HEK293T (cell line): ENCODE data around the gene PRRT4.

ENCODE experiments used
- CTCF ChIA-PET: fragments of 350-600 bp; formaldehyde crosslinking; extraction: SDS; loops from one replicate; lab custom pipeline; 2021; ENCODE audit warnings: antibody characterized with exemption, inconsistent platforms; lab: Yijun Ruan, JAX
- POLR2A ChIA-PET: fragments of 350-600 bp; formaldehyde crosslinking; extraction: SDS; loops from one replicate; lab custom pipeline; 2020; ENCODE audit warnings: antibody characterized with exemption, inconsistent platforms; lab: Yijun Ruan, JAX
- DNase-seq: peaks from one replicate; pipeline ENCODE4 v3.0.0; 2012; ENCODE audit warnings: mixed read lengths; ENCODE audit errors: extremely low spot score
- ARNT ChIP-seq: fragments of 450-650 bp; IDR thresholded peaks from 2 replicates; pipeline ENCODE4 v1.6.1; 2017; ENCODE audit warnings: mild to moderate bottlenecking
- BHLHE40 ChIP-seq: fragments of 450-650 bp; IDR thresholded peaks from 2 replicates; pipeline ENCODE4 v1.6.1; 2016; ENCODE audit warnings: mild to moderate bottlenecking, moderate library complexity, borderline replicate concordance
- CTBP1 ChIP-seq: fragments of 450-650 bp; IDR thresholded peaks from 2 replicates; pipeline ENCODE4 v1.6.1; 2016; ENCODE audit warnings: borderline replicate concordance
- ELF4 ChIP-seq: fragments of 450-650 bp; IDR thresholded peaks from 2 replicates; pipeline ENCODE4 v1.6.1; 2017; ENCODE audit warnings: antibody characterized with exemption
- FOXA1 ChIP-seq: fragments of 450-650 bp; IDR thresholded peaks from 2 replicates; pipeline ENCODE4 v1.6.1; 2016; ENCODE audit warnings: mild to moderate bottlenecking
- FOXK2 ChIP-seq: fragments of 450-650 bp; IDR thresholded peaks from 2 replicates; pipeline ENCODE4 v1.6.1; 2016; ENCODE audit warnings: mild to moderate bottlenecking
- FOXM1 ChIP-seq: fragments of 450-650 bp; IDR thresholded peaks from 2 replicates; pipeline ENCODE4 v1.6.1; 2017; ENCODE audit warnings: mild to moderate bottlenecking, borderline replicate concordance
- HDGF ChIP-seq: fragments of 450-650 bp; IDR thresholded peaks from 2 replicates; pipeline ENCODE4 v1.6.1; 2017; ENCODE audit warnings: antibody characterized with exemption, borderline replicate concordance
- L3MBTL2 ChIP-seq: fragments of 450-650 bp; conservative IDR thresholded peaks from 2 replicates; pipeline ENCODE4 v1.6.1; 2016; ENCODE audit warnings: mild to moderate bottlenecking
- LEF1 ChIP-seq: fragments of 450-650 bp; IDR thresholded peaks from 2 replicates; pipeline ENCODE4 v1.6.1; 2017; ENCODE audit warnings: mild to moderate bottlenecking, borderline replicate concordance
- NFRKB ChIP-seq: fragments of 450-650 bp; IDR thresholded peaks from 2 replicates; pipeline ENCODE4 v1.6.1; 2016; ENCODE audit warnings: mild to moderate bottlenecking, moderate library complexity
- SP1 ChIP-seq: fragments of 450-650 bp; IDR thresholded peaks from 2 replicates; pipeline ENCODE4 v1.6.1; 2017
- SUZ12 ChIP-seq: fragments of 450-650 bp; IDR thresholded peaks from 2 replicates; pipeline ENCODE4 v1.6.1; 2016; ENCODE audit warnings: mild to moderate bottlenecking
- TARDBP ChIP-seq: fragments of 450-650 bp; IDR thresholded peaks from 2 replicates; pipeline ENCODE4 v1.6.1; 2016
- ZNF384 ChIP-seq: fragments of 450-650 bp; IDR thresholded peaks from 2 replicates; pipeline ENCODE4 v1.6.1; 2016
- TF ChIP-seq, protein P1 (sequence below): fragments of 450-650 bp; IDR thresholded peaks from 2 replicates; pipeline ENCODE4 v1.6.1; 2016

PRRT4 gene

DNA sequence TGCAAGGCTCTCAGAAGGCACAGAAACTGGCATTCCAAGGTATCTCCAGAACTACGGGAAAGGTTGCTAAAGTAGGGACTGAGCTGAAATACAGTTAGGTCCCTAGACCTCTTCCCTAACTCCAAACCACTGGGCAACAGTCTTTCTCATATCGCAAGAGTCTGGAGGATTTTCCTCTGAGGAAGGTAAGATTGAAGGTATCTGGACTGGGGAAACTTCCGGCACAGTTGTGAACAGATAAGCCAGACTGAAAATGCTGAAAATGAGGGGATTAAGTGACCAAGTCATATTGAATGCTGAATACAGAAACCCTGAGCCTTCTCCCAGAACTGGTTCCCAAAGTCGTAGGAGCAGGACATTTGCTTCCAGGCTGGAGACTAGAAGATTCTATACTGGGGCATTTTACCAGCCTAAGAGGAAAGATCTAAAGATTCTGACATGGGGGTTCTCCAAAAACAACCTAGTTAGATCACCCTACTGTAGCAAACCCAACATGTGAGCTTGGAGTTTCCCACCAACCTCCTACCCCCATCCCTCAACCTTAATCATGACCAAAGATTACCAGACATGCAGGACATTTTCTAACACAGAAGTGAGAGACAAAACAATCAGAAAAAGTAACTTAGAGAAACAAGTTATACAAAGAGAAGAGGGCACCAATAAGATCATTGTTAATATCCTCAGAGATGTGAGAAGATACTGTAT lies 2.8 kb upstream of the PRRT4 start:
- DNase-seq = no peak
- ChIA-PET POLR2A (interaction anchor here (1.0 kb wide), 1 partner anchor 20 kb away, joined by 3 read pairs; the partner anchor contains the start of gene RBM28), CTCF (interaction anchor here (0.6 kb wide), 1 partner anchor 88 kb away, joined by 3 read pairs; no protein-coding TSS in a partner anchor)
- TF ChIP-seq ARNT = no peak
- no peak for TF ChIP-seq ZNF384
- no peak for TF ChIP-seq FOXM1
- no peak for TF ChIP-seq HDGF
- TF ChIP-seq ELF4 = no peak
- TF ChIP-seq, protein P1, sequence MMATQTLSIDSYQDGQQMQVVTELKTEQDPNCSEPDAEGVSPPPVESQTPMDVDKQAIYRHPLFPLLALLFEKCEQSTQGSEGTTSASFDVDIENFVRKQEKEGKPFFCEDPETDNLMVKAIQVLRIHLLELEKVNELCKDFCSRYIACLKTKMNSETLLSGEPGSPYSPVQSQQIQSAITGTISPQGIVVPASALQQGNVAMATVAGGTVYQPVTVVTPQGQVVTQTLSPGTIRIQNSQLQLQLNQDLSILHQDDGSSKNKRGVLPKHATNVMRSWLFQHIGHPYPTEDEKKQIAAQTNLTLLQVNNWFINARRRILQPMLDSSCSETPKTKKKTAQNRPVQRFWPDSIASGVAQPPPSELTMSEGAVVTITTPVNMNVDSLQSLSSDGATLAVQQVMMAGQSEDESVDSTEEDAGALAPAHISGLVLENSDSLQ = no peak
- TF ChIP-seq FOXA1 = no peak
- no peak for TF ChIP-seq SUZ12
- no peak for TF ChIP-seq CTBP1
- TF ChIP-seq BHLHE40 = no peak
- no peak for TF ChIP-seq LEF1

DNA sequence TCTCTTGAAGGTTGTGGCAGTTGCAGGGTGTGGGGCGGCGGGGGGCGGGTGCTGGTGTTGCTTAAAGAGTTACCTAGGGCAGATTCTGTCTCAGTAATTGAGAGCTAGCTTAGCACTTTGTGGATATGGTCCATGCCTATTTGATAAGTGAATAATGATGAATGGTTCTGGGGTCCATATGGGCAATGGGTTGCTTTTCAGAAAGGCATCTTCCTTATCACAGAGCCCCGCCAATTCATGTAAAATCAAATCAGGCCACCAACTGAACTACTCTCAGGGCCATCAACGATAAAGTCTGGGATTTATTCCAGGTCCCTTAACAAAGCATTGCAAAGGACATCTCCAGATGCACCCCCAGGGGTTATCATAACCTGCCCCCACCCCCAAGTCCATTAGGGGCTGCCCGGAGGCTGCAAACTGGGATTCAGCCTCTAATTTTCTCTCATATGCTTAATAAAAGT lies 1.8 kb upstream of the PRRT4 start:
- ChIA-PET POLR2A (no interaction called here), CTCF (no interaction called here)
- TF ChIP-seq SP1 (no peak), FOXK2 (no peak)
- no peak for DNase-seq

- no peak for DNase-seq
- TF ChIP-seq LEF1 (no peak), FOXA1 (no peak), L3MBTL2 (no peak), ELF4 (no peak), ZNF384 (no peak), CTBP1 (no peak), BHLHE40 (no peak), HDGF (no peak), TARDBP (no peak)
- CTCF ChIA-PET = interaction anchor here (0.7 to 1.0 kb wide), 2 partner anchors 14 to 19 kb away, joined by 4 to 5 read pairs; no protein-coding TSS in a partner anchor
- POLR2A ChIA-PET = no interaction called here
Observed at GRCh38 chr7:128362670-128363069, 1.2 kb upstream of the PRRT4 start.

- ChIA-PET CTCF (interaction anchor here (0.6 to 1.0 kb wide), 2 partner anchors 13 to 32 kb away, joined by 3 to 4 read pairs; no protein-coding TSS in a partner anchor), POLR2A (interaction anchor here (1.0 to 1.3 kb wide), 2 partner anchors 17 to 32 kb away, joined by 3 to 4 read pairs; partner anchors contain the start of gene RBM28)
- no peak for DNase-seq
- no peak for TF ChIP-seq HDGF
- no peak for TF ChIP-seq ELF4
- TF ChIP-seq FOXA1 = no peak
- no peak for TF ChIP-seq NFRKB
- no peak for TF ChIP-seq BHLHE40
- no peak for TF ChIP-seq TARDBP
- TF ChIP-seq, protein P1 = no peak
- no peak for TF ChIP-seq FOXM1
- TF ChIP-seq SP1 = no peak
- TF ChIP-seq LEF1 = no peak
- TF ChIP-seq FOXK2 = no peak
- TF ChIP-seq L3MBTL2 = no peak
- TF ChIP-seq CTBP1 = no peak
- no peak for TF ChIP-seq SUZ12
- TF ChIP-seq ARNT = no peak
- no peak for TF ChIP-seq ZNF384
Observed at GRCh38 chr7:128360359-128360678, 1.2 kb downstream of the PRRT4 start.

DNA sequence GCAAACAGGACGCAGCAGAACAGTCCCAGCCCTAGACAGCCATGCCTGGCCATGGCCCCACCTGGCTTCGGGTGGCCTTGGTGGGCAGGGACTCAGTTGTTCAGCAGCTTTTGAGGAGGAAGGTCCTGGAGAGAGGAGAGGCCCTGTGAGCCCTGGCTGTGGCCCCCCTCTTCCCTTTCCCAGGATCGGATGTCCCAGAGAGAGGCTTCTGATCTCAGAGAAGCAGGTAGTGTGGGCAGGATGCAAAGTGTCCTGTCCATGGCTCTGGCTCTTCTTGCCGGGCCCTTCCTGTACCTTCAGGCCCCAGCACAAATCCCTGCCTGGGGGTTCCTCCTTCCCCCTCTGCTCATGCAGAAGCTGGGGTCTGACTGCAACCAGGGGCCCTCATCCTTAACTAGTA lies 1.6 kb downstream of the PRRT4 start:
- ChIA-PET CTCF (no interaction called here), POLR2A (interaction anchor here (1.0 to 1.3 kb wide), 2 partner anchors 16 to 32 kb away, joined by 3 to 4 read pairs; partner anchors contain the start of gene RBM28)
- no peak for DNase-seq
- no peak for TF ChIP-seq NFRKB
- TF ChIP-seq L3MBTL2 = no peak
- TF ChIP-seq SP1 = no peak
- TF ChIP-seq FOXM1 = no peak
- no peak for TF ChIP-seq FOXK2
- TF ChIP-seq CTBP1 = no peak

GRCh38 chr7:128359336-128359735 lies 2.2 kb downstream of the PRRT4 start:
- TF ChIP-seq CTBP1 (no peak), FOXA1 (no peak), ZNF384 (no peak), FOXM1 (no peak), TARDBP (no peak), LEF1 (no peak)
- no peak for DNase-seq

DNA sequence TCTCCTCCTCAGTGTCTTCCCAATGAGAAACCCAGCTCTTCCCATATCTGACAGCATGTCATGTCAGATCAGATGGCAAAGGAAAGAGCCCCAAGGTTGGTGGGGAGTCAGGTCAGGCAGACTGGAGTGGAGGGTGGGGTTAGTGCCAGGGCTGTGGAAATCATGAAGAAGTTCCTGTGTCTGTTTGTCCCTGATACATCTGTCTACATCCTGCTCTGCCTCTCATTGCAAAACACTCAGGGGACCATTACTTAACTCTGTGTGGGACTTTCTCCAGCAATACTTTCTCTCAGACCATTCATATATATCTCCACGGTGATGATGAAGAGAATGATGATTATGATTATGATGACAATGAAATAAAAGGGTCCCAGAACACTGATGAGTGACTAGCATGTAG lies 3.3 kb downstream of the PRRT4 start:
- TF ChIP-seq BHLHE40 = no peak
- no peak for TF ChIP-seq FOXM1
- TF ChIP-seq FOXK2 = no peak
- TF ChIP-seq SUZ12 = no peak
- TF ChIP-seq SP1 = no peak
- no peak for TF ChIP-seq TARDBP
- TF ChIP-seq ZNF384 = no peak
- TF ChIP-seq L3MBTL2 = no peak
- TF ChIP-seq HDGF = no peak
- TF ChIP-seq LEF1 = no peak
- no peak for TF ChIP-seq NFRKB
- DNase-seq = no peak
- ChIA-PET POLR2A (interaction anchor here (1.4 kb wide), 1 partner anchor 118 kb away, joined by 3 read pairs; the partner anchor contains the start of gene METTL2B), CTCF (interaction anchor here (0.9 to 1.8 kb wide), 3 partner anchors 14 to 69 kb away, joined by 3 to 10 read pairs (median 6); partner anchors contain the start of gene RBM28)

More at GRCh38 chr7:128359336-128359735, 2.2 kb downstream of the PRRT4 start:
- CTCF ChIA-PET = interaction anchor here (1.0 to 1.8 kb wide), 2 partner anchors 12 to 15 kb away, joined by 3 to 6 read pairs; partner anchors contain the start of gene RBM28
- POLR2A ChIA-PET = no interaction called here
